Fibroblast of skin of left biceps (primary cell): ENCODE data around the gene NECTIN3.

Experiments
- DNase-seq, 2 experiments: peaks; one replicate each; pipeline ENCODE4 v3.0.0-alpha.2; 2013; ENCODE audit warnings: low read depth in 2 of 2

NECTIN3 gene

DNA sequence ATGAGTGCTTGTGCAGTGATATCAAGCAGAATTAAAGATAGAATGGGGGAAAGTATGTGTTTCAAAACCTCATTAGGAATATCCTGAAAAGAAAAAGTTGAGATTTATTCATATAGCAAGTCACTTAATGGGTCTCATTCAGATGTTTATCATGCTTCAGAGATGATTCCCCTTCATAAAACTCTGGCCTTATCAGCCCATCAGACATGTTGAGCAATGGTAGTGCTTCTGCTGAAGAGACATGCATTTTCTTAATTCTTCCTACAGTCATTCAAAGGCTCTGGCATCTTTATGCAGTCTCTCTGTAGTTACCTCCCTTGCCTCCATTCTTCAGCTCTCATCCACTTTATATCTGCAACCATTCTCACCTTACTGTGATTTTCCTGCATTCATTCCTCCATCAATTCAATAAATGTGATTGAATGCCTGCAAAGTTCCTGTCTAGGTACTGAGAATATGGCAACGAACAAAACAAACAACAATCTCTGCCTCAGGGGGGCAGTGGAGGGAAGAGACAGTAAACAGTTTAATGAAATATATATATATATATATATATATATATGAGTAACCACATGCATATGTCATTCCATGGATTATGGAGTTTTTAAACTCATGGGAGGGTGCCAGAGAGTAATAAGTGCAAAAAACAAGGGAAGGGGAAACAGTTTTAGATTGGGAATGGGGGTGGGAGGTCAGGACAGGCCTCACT, 138.5 kb downstream of the NECTIN3 start:
- peak; percentile 67 to 68 for DNase-seq

DNA sequence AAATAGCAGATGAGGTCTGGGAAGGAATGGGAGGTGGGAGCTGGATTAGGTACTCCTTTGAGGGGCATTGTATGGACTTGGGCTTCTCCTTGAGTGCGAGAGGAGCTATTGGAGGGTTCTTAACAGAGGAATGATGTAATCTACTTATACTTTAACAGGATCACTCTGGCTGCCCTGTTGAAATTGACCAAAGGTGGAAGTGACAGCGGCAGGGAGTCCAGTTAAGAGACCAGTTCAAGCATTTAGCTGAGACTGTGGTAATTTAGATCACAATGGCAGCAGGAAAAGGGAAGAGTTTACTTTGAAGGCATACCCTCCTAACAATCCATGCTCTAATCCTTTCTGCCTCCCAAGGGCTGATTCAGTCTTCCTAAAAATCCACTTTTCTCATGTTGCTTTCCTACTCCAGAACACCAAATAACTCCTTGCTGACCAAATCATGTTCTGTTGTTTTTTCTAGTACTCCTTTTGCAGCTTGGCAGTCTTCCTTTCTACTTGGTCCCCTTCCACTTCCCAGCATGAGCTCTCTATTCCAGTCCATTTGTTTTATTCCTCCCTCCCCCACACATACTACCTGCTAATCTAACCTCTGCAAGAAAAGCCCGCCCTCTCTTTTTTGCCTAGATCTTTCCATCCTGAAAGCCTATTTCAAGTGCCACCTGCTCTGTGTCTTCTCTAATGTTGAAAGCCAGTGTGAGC, 139.4 kb downstream of the NECTIN3 start:
- no peak for DNase-seq

DNA sequence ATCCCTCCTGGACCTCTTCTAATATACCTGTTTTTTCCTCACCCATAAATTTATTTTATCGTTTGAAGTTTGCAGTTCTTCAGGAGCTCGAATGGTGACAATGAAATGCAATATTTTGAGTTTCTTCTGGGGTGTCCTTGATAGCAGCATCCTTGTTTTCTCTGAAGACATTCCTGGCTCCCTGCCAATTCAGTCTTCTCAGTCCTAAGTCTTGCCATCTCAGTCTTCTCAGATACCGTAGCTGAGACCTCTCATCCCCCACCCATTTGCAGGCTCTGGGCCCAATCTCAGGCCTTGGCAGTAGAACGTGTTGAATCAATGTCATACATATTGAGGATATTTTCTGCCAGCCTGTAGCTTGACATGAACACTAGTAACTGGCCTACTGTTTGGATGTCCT, 140.9 kb downstream of the NECTIN3 start:
- DNase-seq: no peak

DNA sequence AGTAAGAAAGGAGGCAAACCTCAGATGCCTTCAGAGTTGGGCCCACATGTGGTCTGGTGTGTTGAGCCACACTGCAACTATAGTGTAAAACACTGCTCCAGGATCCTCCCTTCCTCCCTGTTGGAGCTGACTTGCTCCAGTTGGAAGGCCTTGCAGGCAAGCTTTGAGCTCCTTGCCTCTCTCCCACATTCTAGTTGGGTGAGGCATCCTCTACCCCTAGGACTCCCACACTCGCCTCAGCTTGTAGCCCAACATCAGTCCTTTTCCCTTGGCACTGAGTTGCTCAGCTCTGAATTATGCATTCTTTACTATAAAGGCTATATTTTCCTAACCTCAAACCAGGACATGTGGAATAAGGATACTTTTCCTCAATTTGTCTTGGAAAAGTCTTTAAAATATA, 143.9 kb downstream of the NECTIN3 start:
- no peak for DNase-seq

DNA sequence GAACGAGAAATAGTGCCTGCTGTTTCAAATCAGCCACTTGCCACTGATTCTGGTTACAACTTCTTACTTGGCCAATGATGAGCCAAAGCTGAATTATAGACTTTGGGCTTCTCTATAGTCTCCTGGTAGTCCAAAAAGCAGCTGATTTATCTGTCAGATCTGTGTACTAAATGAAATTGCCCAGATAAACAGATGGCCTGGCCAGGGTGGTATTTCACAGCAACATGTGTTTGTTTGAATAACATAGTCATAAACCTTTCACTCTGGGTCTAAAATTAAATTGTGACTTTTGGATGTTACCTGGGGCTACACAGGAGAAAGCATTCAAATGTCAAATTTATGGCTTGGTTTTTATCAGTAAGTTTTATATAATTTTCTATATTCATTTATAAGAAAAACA, 147.0 kb downstream of the NECTIN3 start:
- DNase-seq: no peak

DNA sequence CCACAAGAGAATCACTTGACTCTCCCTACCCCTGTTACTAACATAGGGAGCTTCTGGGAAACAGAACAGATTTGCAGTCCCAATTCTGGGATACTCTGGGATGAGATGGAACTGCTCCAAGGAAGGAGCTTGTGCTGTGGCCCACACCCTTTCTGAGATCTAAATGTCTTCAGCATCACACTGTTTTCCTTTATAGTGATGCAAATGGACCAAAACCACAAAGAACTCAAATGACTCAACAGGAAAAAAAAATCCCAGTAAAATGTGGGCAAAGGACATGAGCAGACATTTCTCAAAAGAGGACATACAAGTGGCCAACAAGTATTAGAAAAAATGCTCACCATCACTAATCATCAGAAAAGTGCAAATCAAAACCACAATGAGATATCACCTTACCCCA, 155.6 kb downstream of the NECTIN3 start:
- no peak for DNase-seq

DNA sequence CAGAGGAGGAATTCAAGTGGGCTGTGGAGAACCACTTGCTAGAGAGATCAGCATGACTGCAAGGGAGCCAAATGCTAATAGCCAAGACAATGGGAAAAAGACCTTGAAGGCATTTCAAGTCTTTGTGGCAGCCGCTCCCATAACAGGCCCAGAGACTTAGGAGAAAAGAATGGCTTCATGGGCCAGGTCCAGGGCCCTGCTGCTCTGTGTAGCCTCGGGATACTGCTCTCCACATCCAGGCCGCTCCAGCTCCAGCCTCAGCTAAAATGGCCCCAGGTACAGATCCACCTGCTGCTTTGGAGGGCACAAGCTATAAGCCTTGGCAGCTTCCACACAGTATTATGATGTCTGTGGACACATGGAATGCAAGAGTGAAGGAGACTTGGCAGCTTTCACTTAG, 157.7 kb downstream of the NECTIN3 start:
- DNase-seq: no peak

DNA sequence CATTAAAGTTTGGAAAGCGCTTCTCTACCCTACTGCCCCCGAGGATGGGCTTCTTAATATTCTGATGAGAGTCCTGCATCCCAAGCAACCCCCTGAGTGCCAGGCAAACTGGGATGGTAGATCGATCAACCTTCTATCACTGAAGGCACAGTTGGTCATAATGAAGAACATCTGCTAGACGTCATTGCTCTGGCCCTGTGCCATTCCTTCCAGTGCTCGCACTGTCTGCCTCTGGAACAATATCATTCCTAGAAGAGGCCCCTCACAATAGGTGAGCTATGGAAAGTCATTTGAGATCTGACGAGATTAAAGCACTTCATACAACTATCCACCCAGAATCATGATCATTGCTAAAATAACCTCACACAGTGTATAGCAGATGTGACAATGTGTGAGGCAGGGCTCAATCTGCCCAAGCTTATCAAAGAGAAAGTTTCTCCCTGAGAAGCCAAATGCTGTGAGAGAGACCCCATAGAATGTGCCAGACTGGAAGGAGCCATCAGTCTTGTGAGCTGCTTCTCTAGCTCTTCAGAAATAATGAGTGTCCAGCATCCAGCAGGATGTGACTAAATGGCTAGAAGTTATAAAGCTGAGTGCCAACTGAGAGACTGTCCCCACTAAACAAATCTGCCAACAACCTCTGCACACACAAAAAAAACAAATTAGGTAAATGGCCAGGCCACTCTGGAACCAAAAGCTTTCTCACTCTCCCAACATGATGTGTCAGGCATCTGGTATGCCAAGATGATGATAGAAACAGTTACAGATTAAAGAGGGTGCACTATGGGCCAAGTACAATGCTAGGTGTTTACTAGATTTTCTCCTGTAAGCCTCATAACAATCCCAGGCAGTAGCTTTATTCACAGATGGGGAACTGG, 165.5 kb downstream of the NECTIN3 start:
- no peak for DNase-seq

DNA sequence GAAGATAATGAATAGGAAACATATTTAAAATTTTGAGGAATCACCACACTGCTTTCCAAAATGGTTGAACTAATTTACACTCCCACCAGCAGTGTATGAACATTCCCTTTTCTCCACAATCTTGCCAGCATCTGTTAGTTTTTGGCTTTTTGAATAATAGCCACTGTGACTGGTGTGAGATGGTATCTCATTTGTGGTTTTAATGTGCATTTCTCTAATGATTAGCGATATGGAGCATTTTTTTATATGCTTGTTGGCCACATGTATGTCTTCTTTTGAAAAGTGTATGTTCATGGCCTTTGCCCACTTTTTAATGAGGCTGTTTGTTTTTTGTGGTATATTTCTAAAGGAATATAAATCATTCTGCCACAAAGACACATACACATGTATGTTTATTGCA, 166.3 kb downstream of the NECTIN3 start:
- DNase-seq: no peak

DNA sequence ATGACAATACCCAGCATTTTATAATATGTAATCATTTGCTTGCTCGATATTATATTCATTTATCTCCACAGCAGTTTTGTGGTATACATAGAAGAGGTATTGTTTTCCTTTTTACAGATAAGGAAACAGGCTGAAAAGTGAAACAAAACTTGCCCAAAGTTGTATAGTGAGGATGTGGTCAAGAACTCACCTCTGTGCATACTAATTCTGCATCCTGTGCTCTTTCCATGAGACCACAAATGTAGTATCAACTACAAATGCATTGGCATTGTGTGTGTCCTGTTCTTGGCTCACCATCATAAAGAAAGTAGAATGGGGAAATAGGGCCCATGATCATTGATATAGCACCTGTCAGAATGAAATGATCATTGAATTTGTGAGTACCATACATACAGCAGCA, 167.3 kb downstream of the NECTIN3 start:
- no peak for DNase-seq

DNA sequence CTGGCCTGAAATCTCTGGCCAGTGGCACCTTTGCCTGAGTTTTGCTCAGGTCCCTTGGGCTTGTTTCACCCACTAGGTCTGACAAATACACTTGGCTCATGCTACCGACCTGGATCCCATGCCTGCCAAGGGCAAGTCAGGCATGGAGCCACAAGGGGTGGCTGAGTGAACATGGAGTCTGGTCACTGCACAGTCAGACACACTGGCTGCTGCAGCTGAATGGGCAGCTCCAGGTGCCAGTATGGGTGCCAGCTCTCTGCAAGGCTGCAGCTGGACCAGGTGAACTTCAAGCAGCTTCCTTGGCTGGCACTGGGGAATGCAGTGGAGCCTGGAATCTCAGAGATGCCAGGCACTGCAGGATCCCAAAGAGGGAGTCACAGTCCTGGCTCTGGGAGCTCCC, 170.3 kb downstream of the NECTIN3 start:
- no peak for DNase-seq
